IPS-11a (cell line): Measurements from ENCODE around the gene SYT2.
"Not testable (repeated sequence)": the region's sequence is repeated elsewhere in the genome, so short reads cannot be mapped to it uniquely, and the experiment has no call there.

Source experiments
- H3K4me3 ChIP-seq: one replicate; pipeline ENCODE4 v1.5.1; 2013; ENCODE audit warnings: low read depth, low read length, control low read depth

Gene SYT2

GRCh38 chr1:202578001-202578504, 132.2 kb downstream of the SYT2 start:
- H3K4me3 ChIP-seq: no peak overlapping the region

GRCh38 chr1:202577381-202577780, 132.9 kb downstream of the SYT2 start:
- H3K4me3 ChIP-seq: no peak overlapping the region

GRCh38 chr1:202576816-202577215, 133.4 kb downstream of the SYT2 start:
- no peak overlapping the region for H3K4me3 ChIP-seq

- no peak overlapping the region for H3K4me3 ChIP-seq
These were observed 134.2 kb downstream of the SYT2 start for GRCh38 chr1:202575918-202576653.

DNA sequence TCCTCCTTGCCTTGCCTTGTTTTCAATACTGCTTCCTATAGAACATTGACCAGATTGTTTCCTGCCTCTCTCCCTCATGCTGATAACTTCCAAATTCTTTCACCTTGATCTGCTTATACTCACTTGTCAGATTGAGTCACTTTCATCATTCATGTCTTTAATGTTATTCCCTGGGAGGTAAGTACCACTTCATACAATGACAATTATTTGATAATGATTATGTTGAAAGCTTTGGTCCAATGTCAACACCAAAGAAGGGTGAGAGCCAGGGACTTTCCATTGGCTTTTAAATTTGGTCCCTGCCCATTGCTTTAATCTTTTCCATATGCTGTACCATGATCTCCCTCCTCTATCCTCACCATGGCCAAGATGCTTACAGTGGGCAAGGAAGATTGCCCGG, 137.4 kb downstream of the SYT2 start:
- no peak overlapping the region for H3K4me3 ChIP-seq

GRCh38 chr1:202571719-202572339, 138.4 kb downstream of the SYT2 start:
- H3K4me3 ChIP-seq: no peak overlapping the region

GRCh38 chr1:202569393-202570322, 140.6 kb downstream of the SYT2 start:
- H3K4me3 ChIP-seq: no peak overlapping the region

DNA sequence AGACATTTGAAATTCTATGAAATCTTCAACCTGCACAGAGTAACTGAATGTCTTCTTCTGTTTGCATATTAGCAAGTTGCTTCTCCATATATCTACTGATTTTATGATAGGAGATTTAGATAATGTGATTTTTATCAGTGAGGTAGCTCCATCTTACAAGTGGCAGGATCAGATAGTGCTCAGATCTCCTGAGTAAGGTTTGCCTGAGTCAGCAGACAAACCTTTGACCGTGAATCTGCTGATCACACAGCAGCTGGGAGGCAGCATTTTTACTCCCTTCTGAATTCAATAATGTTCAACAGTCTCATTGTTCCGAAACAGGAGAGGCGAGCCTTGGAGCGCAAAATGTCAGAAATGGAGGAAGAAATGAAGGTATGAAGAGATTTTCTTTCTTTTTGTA, 141.4 kb downstream of the SYT2 start:
- H3K4me3 ChIP-seq: no peak overlapping the region

GRCh38 chr1:202568410-202568809, 141.8 kb downstream of the SYT2 start:
- no peak overlapping the region for H3K4me3 ChIP-seq

GRCh38 chr1:202567738-202568137, 142.5 kb downstream of the SYT2 start:
- no peak overlapping the region for H3K4me3 ChIP-seq

DNA sequence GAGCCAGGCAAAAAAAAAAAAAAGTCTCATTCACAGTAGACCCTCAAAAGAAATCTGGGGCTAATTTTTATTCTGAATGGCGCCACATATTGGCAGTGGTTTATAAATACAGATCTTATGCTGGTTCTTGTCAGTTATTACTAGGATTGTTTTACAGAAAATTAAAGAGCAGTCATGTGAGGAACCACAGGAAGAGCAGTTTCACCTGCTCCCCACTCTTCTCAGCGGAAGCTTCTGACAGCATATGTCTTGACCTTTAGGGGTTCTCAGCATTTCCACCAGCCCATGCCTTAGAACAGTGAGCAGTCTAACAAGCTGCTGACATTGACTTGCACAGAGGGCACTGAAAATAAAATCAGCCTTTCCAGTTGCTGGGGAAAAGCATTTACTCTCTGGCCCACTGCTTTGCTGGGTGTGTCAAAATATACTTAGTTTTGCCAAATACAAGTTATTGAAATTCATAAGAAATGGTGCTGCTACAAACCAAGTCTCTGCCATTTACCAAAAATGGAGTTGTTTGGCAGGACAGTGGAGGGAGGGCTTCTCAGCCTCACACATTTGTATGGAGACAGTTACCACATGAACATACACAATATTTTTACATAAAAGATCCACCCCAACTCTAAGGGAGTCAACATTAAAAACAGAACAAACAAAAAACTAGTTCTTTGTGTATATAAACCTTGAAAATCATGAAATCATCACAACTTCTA, 144.2 kb downstream of the SYT2 start:
- H3K4me3 ChIP-seq: no peak overlapping the region

- H3K4me3 ChIP-seq: no peak overlapping the region
These were observed 145.2 kb downstream of the SYT2 start for GRCh38 chr1:202564958-202565495.

DNA sequence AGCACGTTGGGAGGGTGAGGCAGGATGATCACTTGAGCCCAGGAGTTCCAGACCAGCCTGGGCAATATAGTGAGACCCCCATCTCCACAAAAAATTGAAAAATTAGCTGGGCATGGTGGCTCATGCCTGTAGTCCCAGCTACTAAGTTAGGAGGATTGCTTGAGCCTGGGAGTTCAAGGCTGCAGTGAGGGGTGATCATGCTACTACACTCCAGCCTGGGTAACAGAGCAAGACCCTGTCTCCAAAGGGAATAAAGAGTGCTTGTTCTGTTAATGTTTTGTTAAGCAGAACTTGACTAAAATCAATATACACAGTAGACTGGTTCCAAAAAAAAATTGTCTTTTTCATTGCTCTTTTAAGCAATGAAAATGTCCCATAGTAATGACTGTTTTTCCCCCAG, 146.4 kb downstream of the SYT2 start:
- H3K4me3 ChIP-seq: no peak overlapping the region

DNA sequence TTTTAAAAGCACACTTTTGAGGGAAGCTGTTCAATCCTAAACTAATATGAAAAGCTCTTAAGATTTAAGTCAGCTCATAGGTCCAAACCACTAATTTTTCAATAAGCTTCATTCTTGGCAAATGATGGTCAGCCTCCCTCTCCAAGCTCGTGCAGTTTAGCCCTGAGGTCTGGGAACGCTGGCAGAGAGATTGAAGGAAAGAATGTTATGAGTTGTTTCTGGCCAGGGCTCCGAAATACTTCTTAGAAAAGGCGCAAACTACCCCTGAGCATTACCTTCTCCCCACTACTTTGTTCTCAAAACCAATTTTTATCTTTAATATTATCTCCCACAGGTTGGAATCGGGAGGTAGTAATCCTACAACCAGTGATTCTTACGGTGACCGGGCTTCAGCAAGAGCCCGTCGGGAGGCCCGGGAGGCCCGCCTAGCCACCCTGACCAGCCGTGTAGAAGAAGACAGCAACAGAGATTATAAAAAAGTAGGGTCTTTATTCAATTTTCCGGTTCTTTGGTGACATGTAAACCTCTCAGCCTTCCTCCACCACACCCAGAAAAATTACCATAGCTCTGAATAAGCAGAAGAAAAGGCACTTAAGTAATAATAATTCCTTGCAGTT, 147.7 kb downstream of the SYT2 start:
- no peak overlapping the region for H3K4me3 ChIP-seq

DNA sequence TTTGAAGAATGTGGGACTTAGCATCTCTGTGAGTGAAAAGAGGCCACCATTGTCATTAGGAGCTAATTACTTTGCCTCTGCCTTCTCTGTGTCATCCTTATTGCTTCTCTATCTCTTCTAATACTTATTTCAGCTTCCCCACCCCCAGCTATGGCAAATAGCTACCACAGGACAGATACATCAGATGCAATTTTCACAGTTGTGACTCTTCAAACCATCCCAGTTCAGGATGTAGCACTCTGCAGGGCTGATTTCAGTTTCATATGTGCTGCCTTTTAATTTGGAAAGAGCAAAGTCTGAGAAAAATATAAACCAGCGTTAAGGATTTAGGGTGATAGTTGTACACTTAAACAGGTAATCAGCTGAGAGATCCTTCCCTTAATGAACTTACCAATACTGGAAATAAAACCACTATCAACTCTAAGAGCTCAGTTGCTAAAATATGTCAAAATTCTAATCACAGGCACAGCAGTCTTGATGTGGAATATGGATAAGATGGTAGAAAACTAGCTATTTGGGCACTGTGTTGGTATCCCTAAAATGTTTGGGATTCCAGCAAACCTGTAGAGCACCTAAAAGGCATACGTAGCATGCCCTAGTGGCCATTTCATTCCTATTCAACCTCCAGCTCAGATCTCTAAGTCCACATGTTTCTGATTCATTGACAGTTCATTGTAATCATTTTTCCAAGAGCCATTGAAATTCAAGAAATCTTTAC, 148.4 kb downstream of the SYT2 start:
- no peak overlapping the region for H3K4me3 ChIP-seq

- H3K4me3 ChIP-seq: no peak overlapping the region
These were observed 149.0 kb downstream of the SYT2 start for GRCh38 chr1:202561240-202561639.

- not testable (repeated sequence) for H3K4me3 ChIP-seq
These were observed 152.6 kb downstream of the SYT2 start for GRCh38 chr1:202557662-202558061.

DNA sequence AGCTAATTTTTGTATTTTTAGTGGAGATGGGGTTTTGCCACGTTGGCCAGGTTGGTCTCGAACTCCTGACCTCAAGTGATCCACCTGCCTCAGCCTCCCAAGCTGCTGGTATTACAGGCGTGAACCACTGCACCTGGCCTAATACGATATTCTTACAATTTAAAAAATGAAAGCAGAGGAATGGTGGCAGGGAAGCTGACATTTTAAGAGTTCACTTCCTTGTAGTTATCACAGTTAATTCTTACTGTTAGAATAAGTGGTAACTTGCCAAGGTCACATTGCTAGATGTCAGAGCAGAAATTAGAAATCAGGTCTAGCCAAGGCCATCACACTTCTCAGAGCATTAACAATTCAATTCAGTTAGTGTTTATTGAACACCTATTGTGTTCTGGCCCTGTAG, 154.2 kb downstream of the SYT2 start:
- not testable (repeated sequence) for H3K4me3 ChIP-seq

DNA sequence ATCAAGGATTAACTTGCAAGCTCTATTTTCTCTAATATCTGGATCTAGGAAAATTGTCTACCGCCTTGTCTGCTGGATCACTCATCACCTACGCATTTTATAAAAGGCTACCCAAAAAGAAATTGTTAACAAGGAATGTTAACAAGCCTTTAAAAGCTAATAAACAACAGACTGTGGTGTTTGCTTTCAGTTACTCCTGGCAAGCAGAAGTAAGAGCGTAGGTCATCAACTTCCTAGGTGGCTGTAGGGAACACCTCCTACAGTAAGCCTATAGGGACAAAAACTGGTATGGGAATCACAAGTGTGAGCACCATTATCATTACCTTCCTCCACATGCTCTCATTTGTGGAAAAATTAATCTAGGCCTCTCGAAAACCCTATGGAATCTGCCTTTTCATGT, 155.6 kb downstream of the SYT2 start:
- not testable (repeated sequence) for H3K4me3 ChIP-seq
